ENCODE results near the gene RUBCN.

The RUBCN gene

DNA sequence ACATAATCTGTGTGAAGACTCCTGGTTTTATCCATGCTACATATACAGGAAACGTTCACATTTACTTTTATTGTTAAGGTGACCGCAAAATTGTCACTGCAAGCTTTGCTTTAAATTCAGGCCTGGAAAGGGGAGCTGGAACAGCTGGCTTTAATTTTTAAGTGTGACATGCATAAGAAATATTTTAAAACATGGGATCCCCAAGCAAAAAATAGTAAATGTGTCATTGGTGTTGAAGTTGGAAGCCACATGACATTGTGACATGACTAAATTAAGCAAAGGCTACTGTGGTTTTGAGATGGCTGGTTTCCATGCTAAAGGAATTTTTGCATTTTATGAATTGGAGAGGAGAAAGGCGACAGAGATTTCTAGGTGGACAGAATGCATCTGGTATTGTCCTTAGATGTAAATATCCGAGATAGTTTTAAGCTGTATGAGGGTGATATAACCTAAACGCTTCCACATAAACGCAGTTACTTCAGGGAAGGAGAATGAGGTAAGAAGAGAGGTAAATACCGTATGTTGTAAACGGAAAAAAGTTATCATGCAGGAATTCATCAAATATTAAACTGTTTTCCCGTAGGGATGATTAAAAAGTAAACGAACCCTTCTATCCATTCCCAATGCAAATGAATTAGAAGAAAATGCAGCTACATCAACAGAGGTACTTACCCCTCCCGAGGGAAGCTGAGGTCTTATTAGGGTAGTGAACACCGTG is 12.1 kb upstream of the RUBCN start:
- TF ChIP-seq ZFX (IDR thresholded peaks at IDR 0.05; ENCODE audit: borderline replicate concordance) (no peak), CTCF (IDR thresholded peaks at IDR 0.05) (no peak)
- peak overlapping the region; percentile 87 for H3K27ac ChIP-seq

- no peak overlapping the region for H3K27ac ChIP-seq
- no peak for TF ChIP-seq ZFX (IDR thresholded peaks at IDR 0.05; ENCODE audit: borderline replicate concordance)
- no peak for TF ChIP-seq CTCF (IDR thresholded peaks at IDR 0.05)
Observed at GRCh38 chr3:197746801-197747237, 10.1 kb upstream of the RUBCN start.

DNA sequence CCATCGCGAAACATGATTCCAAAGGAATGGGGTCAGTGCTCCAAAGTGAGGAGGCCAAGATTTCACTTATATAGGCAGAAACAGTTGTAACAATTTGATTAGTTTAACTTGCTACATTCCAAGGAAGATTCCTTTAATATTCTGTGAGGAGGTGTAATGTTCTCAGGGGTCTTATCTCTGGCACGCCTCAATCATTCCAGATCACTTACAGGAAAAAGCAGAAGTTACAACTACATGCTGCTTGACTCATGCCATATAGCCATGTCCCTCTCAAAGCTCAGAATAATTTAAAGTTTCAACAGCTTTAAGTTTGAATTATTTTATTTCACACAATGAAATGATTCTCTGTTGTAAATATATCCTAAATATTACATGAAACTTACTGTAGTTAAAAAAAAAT is 9.5 kb upstream of the RUBCN start:
- H3K27ac ChIP-seq = no peak overlapping the region
- no peak for TF ChIP-seq CTCF (IDR thresholded peaks at IDR 0.05)
- TF ChIP-seq ZFX (IDR thresholded peaks at IDR 0.05; ENCODE audit: borderline replicate concordance) = no peak

DNA sequence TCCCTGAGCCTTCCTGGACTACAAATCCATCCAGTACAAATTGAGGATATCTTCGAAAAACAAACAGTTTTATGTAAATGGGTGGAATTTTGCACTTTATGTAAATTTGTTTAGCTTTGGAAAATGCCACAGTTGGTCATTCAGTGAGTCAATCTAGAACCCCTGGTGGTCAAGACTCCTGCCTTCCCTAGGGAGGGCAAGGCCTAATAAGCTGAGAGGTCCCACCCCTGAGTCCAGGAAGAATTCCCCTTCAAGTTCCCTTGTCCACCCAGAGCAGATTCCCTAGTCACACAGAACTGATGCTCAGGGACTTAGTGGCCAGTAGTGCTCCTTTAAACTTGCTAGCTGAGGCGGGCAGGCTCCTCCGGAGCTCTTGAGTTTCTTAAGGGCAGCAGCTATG is 6.1 kb upstream of the RUBCN start:
- no peak overlapping the region for H3K27ac ChIP-seq
- no peak for TF ChIP-seq ZFX (IDR thresholded peaks at IDR 0.05; ENCODE audit: borderline replicate concordance)
- TF ChIP-seq CTCF (IDR thresholded peaks at IDR 0.05) = no peak

GRCh38 chr3:197737749-197738462 is 1.2 kb upstream of the RUBCN start:
- peak overlapping the region; percentile 83 for H3K27ac ChIP-seq
- TF ChIP-seq ZFX (IDR thresholded peaks at IDR 0.05; ENCODE audit: borderline replicate concordance) (no peak), CTCF (IDR thresholded peaks at IDR 0.05) (no peak)

- H3K27ac ChIP-seq = peak overlapping the region; percentile 83
- TF ChIP-seq ZFX (IDR thresholded peaks at IDR 0.05; ENCODE audit: borderline replicate concordance) = no peak
- no peak for TF ChIP-seq CTCF (IDR thresholded peaks at IDR 0.05)
Observed at GRCh38 chr3:197737319-197737649, 580 bp upstream of the RUBCN start.

GRCh38 chr3:197736010-197736490 is 654 bp downstream of the RUBCN start:
- peak overlapping the region; percentile 83 for H3K27ac ChIP-seq
- TF ChIP-seq ZFX (IDR thresholded peaks at IDR 0.05; ENCODE audit: borderline replicate concordance) = no peak
- TF ChIP-seq CTCF (IDR thresholded peaks at IDR 0.05) = no peak
